K562 (cell line): ENCODE results near the gene SDHAF1. TPM values are rescaled to one million over a fixed set of nuclear protein-coding genes. Genes with fewer than 3 reads are reported as not detected.

Source experiments
- ARID1B ChIP-seq: fragments of 450-650 bp; IDR thresholded peaks from 2 replicates; pipeline ENCODE4 v1.6.1; 2016; ENCODE audit warnings: antibody characterized with exemption, mild to moderate bottlenecking, inconsistent platforms
- CBX1 ChIP-seq: sonication (generic); IDR thresholded peaks from 2 replicates; pipeline ENCODE4 v1.6.1; 2016; ENCODE audit warnings: antibody characterized with exemption, low read depth, mild to moderate bottlenecking
- CCNT2 ChIP-seq: IDR thresholded peaks from 2 replicates; pipeline ENCODE4 v1.6.1; 2011; ENCODE audit warnings: borderline replicate concordance, low read depth, mild to moderate bottlenecking, moderate library complexity, mixed read lengths, low read length; ENCODE audit not compliant: insufficient read length; ENCODE audit errors: extremely low read depth
- ELF1 ChIP-seq: fragments of 200-800 bp; sonication (Bioruptor generic); IDR thresholded peaks from 2 replicates; pipeline ENCODE4 v1.6.1; 2016; ENCODE audit warnings: missing genetic modification characterization, missing compliant biosample characterization
- FOXK2 ChIP-seq, 2 experiments: fragments of 450-650 bp; IDR thresholded peaks in 1 of 2; conservative IDR thresholded peaks in 1 of 2; 2 replicates each; pipeline ENCODE4 v1.6.1; 2016; ENCODE audit warnings: low read depth in 2 of 2, mild to moderate bottlenecking in 1 of 2
- GATAD2B ChIP-seq: fragments of 450-650 bp; IDR thresholded peaks from 2 replicates; pipeline ENCODE4 v1.6.1; 2017; ENCODE audit warnings: mild to moderate bottlenecking, borderline replicate concordance
- HNRNPLL ChIP-seq: fragments of 200-400 bp; formaldehyde crosslinking; IDR thresholded peaks from 2 replicates; pipeline ENCODE4 v1.6.1; 2017; ENCODE audit warnings: low read length, low read depth, mild to moderate bottlenecking; ENCODE audit not compliant: poor library complexity, severe bottlenecking
- ILF3 ChIP-seq: fragments of 450-650 bp; IDR thresholded peaks from 2 replicates; pipeline ENCODE4 v1.6.1; 2018; ENCODE audit warnings: antibody characterized with exemption, mild to moderate bottlenecking, moderate library complexity, borderline replicate concordance
- RAD21 ChIP-seq, 2 experiments: fragments of 250-450 bp in 1 of 2; fragments of 450-650 bp in 1 of 2; sonication (Bioruptor Pico) in 1 of 2; formaldehyde crosslinking in 1 of 2; IDR thresholded peaks in 1 of 2; conservative IDR thresholded peaks in 1 of 2; 2 replicates each; pipeline versions ENCODE4 v1.4.0 to v1.8.0; 2020 to 2022; ENCODE audit warnings: mild to moderate bottlenecking in 2 of 2, moderate library complexity in 1 of 2
- SFPQ ChIP-seq: fragments of 200-400 bp; formaldehyde crosslinking; IDR thresholded peaks from 2 replicates; pipeline ENCODE4 v1.6.1; 2017; ENCODE audit warnings: mild to moderate bottlenecking, low read depth, low read length, moderate library complexity
- SMARCA5 ChIP-seq: fragments of 450-650 bp; IDR thresholded peaks from 2 replicates; pipeline ENCODE4 v1.6.1; 2016
- YBX1 ChIP-seq: fragments of 450-650 bp; IDR thresholded peaks from 2 replicates; pipeline ENCODE4 v1.7.1; 2016; ENCODE audit warnings: mild to moderate bottlenecking
- ZNF318 ChIP-seq, 2 experiments: fragments of 450-650 bp; IDR thresholded peaks; 2 replicates each; pipeline ENCODE4 v1.6.1; 2016; ENCODE audit warnings: mild to moderate bottlenecking in 2 of 2, borderline replicate concordance in 1 of 2, low read depth in 1 of 2, moderate library complexity in 1 of 2
- polyA plus RNA-seq, 8 experiments: library from polyadenylated mRNA; depleted of rRNA in 4 of 8; stranded (reverse) in 5 of 8; unstranded in 3 of 8; fragments of >200 nt; fragmentation: Nextera tagmentation in 2 of 8; fragmentation: Illumina TruSeq in 1 of 8; extraction: Ambion mirVana in 2 of 8; extraction: Trizol in 1 of 8; gene quantifications; 2 replicates each; pipeline versions ENCODE4 v1.2.1 to v1.2.3, GENCODE V29; 2011 to 2014; ENCODE audit warnings: inconsistent platforms in 1 of 8, missing spikeins in 1 of 8
- total RNA-seq, 7 experiments: library from RNA; depleted of rRNA in 6 of 7; stranded (reverse); fragments of >200 nt in 6 of 7; fragmentation: Illumina TruSeq in 2 of 7; extraction: Trizol in 2 of 7; gene quantifications; 2 replicates each; pipeline versions ENCODE4 v1.2.1 to v1.2.3, GENCODE V29; 2011 to 2021; ENCODE audit warnings: low replicate concordance in 1 of 7
- TF ChIP-seq, protein P1 (sequence below): fragments of 450-650 bp; IDR thresholded peaks from 2 replicates; pipeline ENCODE4 v1.6.1; 2017; ENCODE audit warnings: antibody characterized with exemption

Gene SDHAF1
- total and polyA plus RNA-seq, 9 of the 15 experiments (the other 6 are each of a cell fraction or from before 2014, with no cell fraction given), result 0.42 to 55.7 (median 18.8) TPM

DNA sequence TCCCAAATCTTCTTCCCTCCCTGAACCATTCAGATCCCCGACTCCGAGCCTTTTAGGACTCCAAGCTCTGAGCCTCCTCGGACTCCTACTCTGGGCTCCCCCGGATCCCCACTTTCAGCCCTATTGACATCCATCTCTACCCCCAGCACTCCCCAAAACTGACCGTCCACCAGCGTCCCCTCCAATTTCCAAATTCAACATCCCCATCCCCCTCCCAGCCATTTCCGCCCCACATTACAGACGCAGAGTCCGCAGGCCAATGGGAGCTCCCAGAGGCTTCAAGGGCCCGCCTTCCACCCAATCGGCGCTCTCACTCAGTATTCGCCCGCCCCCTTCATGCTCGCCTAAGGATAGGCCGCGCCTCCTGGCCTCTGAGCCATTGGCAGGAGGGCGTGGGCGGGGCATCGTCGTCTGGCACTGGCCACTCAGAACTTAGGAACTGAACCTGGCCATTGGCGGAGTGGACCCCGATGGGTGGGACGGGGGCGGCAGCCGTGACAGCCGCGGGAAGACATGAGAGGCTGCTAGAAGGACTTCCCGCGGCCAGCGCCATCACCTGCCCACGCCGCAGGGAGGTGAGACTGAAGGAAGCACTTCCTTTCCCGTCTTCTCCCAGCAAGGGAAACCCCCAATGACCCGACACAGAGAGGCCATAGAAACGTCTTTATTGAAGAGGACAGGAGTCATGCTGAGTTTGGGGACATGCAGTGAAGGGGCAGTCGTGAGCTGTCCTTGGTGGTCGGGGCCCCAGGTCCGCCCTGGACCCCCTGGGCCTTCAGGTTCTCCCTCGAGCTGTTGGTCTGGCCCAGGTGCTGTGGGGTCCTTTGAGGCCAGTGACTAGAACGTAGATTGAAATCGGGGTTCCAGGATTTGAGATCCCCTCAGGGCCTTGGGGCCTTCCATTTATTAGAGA is 19.3 kb downstream of the SDHAF1 start, which contains the start of gene ALKBH6 (continued):
- TF ChIP-seq, protein P1, sequence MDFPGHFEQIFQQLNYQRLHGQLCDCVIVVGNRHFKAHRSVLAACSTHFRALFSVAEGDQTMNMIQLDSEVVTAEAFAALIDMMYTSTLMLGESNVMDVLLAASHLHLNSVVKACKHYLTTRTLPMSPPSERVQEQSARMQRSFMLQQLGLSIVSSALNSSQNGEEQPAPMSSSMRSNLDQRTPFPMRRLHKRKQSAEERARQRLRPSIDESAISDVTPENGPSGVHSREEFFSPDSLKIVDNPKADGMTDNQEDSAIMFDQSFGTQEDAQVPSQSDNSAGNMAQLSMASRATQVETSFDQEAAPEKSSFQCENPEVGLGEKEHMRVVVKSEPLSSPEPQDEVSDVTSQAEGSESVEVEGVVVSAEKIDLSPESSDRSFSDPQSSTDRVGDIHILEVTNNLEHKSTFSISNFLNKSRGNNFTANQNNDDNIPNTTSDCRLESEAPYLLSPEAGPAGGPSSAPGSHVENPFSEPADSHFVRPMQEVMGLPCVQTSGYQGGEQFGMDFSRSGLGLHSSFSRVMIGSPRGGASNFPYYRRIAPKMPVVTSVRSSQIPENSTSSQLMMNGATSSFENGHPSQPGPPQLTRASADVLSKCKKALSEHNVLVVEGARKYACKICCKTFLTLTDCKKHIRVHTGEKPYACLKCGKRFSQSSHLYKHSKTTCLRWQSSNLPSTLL, result no peak
- TF ChIP-seq ZNF318 (IDR thresholded peaks at IDR 0.05; ENCODE audit: borderline replicate concordance in 1 of 2, low read depth in 1 of 2) (no peak), CCNT2 (no peak), ARID1B (no peak), SMARCA5 (no peak), SFPQ (no peak), ELF1 (tag) (peak; percentile 80), GATAD2B (no peak), HNRNPLL (peak; percentile 32), YBX1 (no peak), FOXK2 (conservative IDR thresholded peaks at IDR 0.05 in 1 of 2, IDR thresholded peaks at IDR 0.05 in 1 of 2; ENCODE audit: low read depth in 2 of 2) (peak in 1 of 2 experiments; percentile 15; a peak in 1 of 4 replicates), RAD21 (CRISPR knock-in tag; conservative IDR thresholded peaks at IDR 0.05 in 1 of 2, IDR thresholded peaks at IDR 0.05 in 1 of 2) (no peak), ILF3 (no peak), CBX1 (no peak)
